ENCODE data around the gene ECEL1. TPM values are rescaled to one million over a fixed set of nuclear protein-coding genes. Genes with fewer than 3 reads are reported as not detected.
"Not testable (repeated sequence)": the region's sequence is repeated elsewhere in the genome, so short reads cannot be mapped to it uniquely, and the experiment has no call there.

ECEL1 gene
- total and polyA plus RNA-seq, 9 of the 15 experiments (the other 6 are each of a cell fraction or from before 2014, with no cell fraction given), result 0.09 TPM; not detected in 8

- intact Hi-C loops (cut with micrococcal nuclease), result loop anchor here (10.0 kb wide), 1 partner anchor 289 kb away; no protein-coding TSS in a partner anchor
- WGBS (ENCODE audit: insufficient coverage, low coverage, missing lambda C conversion rate), result 9% methylated on average over 9 of the region's 9 CpGs
- no peaks in the 10 kb centered on the region for H4K20me1 ChIP-seq (replicated peaks; ENCODE audit: control insufficient read depth, insufficient read depth, low read length)
These were observed 53.5 kb downstream of the ECEL1 start for GRCh38 chr2:232434091-232434490.

GRCh38 chr2:232433622-232434021 is 54.0 kb downstream of the ECEL1 start:
- BruUV-seq (replicated peaks); H3K36me3 ChIP-seq (ENCODE audit: control insufficient read depth, insufficient read depth, low read length); H3K9me3 ChIP-seq (replicated peaks; ENCODE audit: control insufficient read depth, insufficient read depth, low read depth, low read length); DNase-seq (ENCODE audit: extremely low read depth in 1 of 4, low spot score in 3 of 4); H3K79me2 ChIP-seq (ENCODE audit: control insufficient read depth, insufficient read depth, low read length); H3K4me2 ChIP-seq (ENCODE audit: insufficient read depth, low read length); H3K4me1 ChIP-seq (replicated peaks in 1 of 2; ENCODE audit: control insufficient read depth in 2 of 2, insufficient read depth in 2 of 2, low read length in 2 of 2); H3K9me1 ChIP-seq (ENCODE audit: control insufficient read depth, insufficient read depth, low read length); POLR2A ChIA-PET; H3K4me3 ChIP-seq; ATAC-seq; H3K27ac ChIP-seq (ENCODE audit: extremely low read depth, low read depth, low read length); CTCF ChIA-PET (ENCODE audit: low intra/inter-chr PET ratio); FAIRE-seq; in situ Hi-C loops (cut with MboI); H2AFZ ChIP-seq (ENCODE audit: low read depth, low read length); H4K20me1 ChIP-seq (replicated peaks; ENCODE audit: control insufficient read depth, insufficient read depth, low read length); H3K9ac ChIP-seq (ENCODE audit: insufficient read depth in 1 of 2, low read depth in 2 of 2, low read length in 2 of 2): not testable (repeated sequence)
- intact Hi-C loops (cut with micrococcal nuclease), result loop anchor here (10.0 kb wide), 1 partner anchor 289 kb away; no protein-coding TSS in a partner anchor
- H3K27me3 ChIP-seq (ENCODE audit: control insufficient read depth in 2 of 2, insufficient read depth in 2 of 2, low read length in 2 of 2), result peaks cover 0 to 38% of the 10 kb centered on the region in 2 experiments; a peak in 3 of 5 replicates
- 35% methylated on average over 6 of the region's 9 CpGs for WGBS (ENCODE audit: insufficient coverage, low coverage, missing lambda C conversion rate)

More at GRCh38 chr2:232434091-232434490, 53.5 kb downstream of the ECEL1 start:
- Histone ChIP-seq H3K27me3 (ENCODE audit: control insufficient read depth in 2 of 2, insufficient read depth in 2 of 2, low read length in 2 of 2) (peaks cover 0 to 42% of the 10 kb centered on the region in 2 experiments; a peak in 3 of 5 replicates), H3K9ac (ENCODE audit: insufficient read depth in 1 of 2, low read depth in 2 of 2, low read length in 2 of 2) (no peak overlapping the region), H2AFZ (ENCODE audit: low read depth, low read length) (no peak overlapping the region), H3K79me2 (ENCODE audit: control insufficient read depth, insufficient read depth, low read length) (no peaks in the 10 kb centered on the region), H3K36me3 (ENCODE audit: control insufficient read depth, insufficient read depth, low read length) (no peaks in the 10 kb centered on the region), H3K9me1 (ENCODE audit: control insufficient read depth, insufficient read depth, low read length) (no peaks in the 10 kb centered on the region), H3K9me3 (replicated peaks; ENCODE audit: control insufficient read depth, insufficient read depth, low read depth, low read length) (no peaks in the 10 kb centered on the region), H3K27ac (ENCODE audit: extremely low read depth, low read depth, low read length) (no peak overlapping the region), H3K4me3 (no peak overlapping the region), H3K4me1 (replicated peaks in 1 of 2; ENCODE audit: control insufficient read depth in 2 of 2, insufficient read depth in 2 of 2, low read length in 2 of 2) (peaks cover 0 to 10% of the 10 kb centered on the region in 2 experiments; a peak in 2 of 5 replicates), H3K4me2 (ENCODE audit: insufficient read depth, low read length) (no peak overlapping the region)
- BruUV-seq (replicated peaks), result no TSS peak
- DNase-seq (ENCODE audit: extremely low read depth in 1 of 4, low spot score in 3 of 4) (no peak), FAIRE-seq (no peak), ATAC-seq (no peak)
- in situ Hi-C loops (cut with MboI), result no loop called here
- ChIA-PET POLR2A (no interaction called here), CTCF (ENCODE audit: low intra/inter-chr PET ratio) (no interaction called here)
- no peak for TF ChIP-seq POLR2AphosphoS5 (IDR thresholded peaks at IDR 0.05; ENCODE audit: control insufficient read depth, insufficient read depth, low read depth, low read length)
- TF ChIP-seq NCOA4 (IDR thresholded peaks at IDR 0.05; ENCODE audit: partially characterized antibody), result no peak
- no peak for TF ChIP-seq ZKSCAN1 (IDR thresholded peaks at IDR 0.05; ENCODE audit: low read depth, low read length)
- no peak for TF ChIP-seq STAG1 (CRISPR knock-in tag; IDR thresholded peaks at IDR 0.05; ENCODE audit: borderline replicate concordance)
